ENCODE measurements around the gene NEUROD2. TPM values are rescaled to one million over a fixed set of nuclear protein-coding genes. Genes with fewer than 3 reads are reported as not detected.

The NEUROD2 gene
- total and polyA plus RNA-seq, 2 of the 8 experiments (the other 6 are each of a cell fraction or from before 2014, with no cell fraction given): not detected

DNA sequence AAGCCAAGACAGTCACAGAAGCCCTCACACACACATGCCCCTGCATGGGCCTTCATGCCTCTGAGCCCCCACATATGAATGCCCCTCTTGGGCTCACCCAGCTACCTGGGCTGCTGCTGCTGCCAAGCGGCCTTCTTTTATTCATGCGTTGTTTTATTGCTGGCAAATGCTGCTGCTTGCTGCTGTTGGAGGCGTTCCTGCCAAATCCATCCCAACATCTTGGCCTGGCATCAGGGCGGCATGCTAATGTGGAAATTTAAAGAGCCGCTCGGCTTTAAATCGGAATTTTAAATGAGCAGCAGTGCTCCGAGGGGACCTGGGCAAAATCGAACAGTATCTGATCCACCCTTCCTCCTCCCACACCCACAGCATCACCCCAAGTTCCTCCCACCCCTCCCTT is 39.0 kb downstream of the NEUROD2 start:
- H2BK15ac ChIP-seq (ENCODE audit: low read length): no peak overlapping the region
- H4K5ac ChIP-seq (ENCODE audit: insufficient read length, low read depth, low read length): no peak overlapping the region
- no peak overlapping the region for H3K14ac ChIP-seq (ENCODE audit: insufficient read length)
- no peak overlapping the region for H3K4me3 ChIP-seq (ENCODE audit: extremely low read depth in 1 of 4, insufficient read depth in 2 of 4, low read depth in 3 of 4, low read length in 4 of 4)
- peaks cover 0 to 4% (median 2%) of the 10 kb centered on the region in 4 experiments; a peak in 4 of 7 replicates for H3K4me1 ChIP-seq (replicated peaks in 1 of 4; ENCODE audit: control insufficient read depth in 3 of 4, insufficient read depth in 4 of 4, low read length in 3 of 4)
- no peaks in the 10 kb centered on the region; a peak in 1 of 8 replicates for H3K36me3 ChIP-seq (ENCODE audit: control insufficient read depth in 2 of 4, insufficient read depth in 4 of 4, low read length in 3 of 4)
- H3K18ac ChIP-seq (ENCODE audit: extremely low read depth, low read length): no peak overlapping the region
- no peaks in the 10 kb centered on the region for H4K20me1 ChIP-seq (replicated peaks in 1 of 2; ENCODE audit: control insufficient read depth in 1 of 2, insufficient read depth in 2 of 2, low read length in 2 of 2)
- no peak overlapping the region for H3K4me2 ChIP-seq (ENCODE audit: insufficient read depth in 1 of 2, low read depth in 2 of 2, low read length in 2 of 2)
- H2BK120ac ChIP-seq (replicated peaks; ENCODE audit: low read depth, low read length): no peak overlapping the region
- ChIA-PET POLR2A (ENCODE audit: partially characterized antibody) (interaction anchor here (1.0 to 1.9 kb wide), 2 partner anchors 8 to 16 kb away, joined by 3 to 4 read pairs; no protein-coding TSS in a partner anchor), CTCF (ENCODE audit: partially characterized antibody) (interaction anchor here (1.8 to 15.9 kb wide), 4 partner anchors 12 to 104 kb away, joined by 3 to 216 read pairs (median 65); no protein-coding TSS in a partner anchor)
- H4K8ac ChIP-seq (ENCODE audit: extremely low read depth, insufficient read depth, low read length): no peak overlapping the region
- H3K9ac ChIP-seq (replicated peaks in 1 of 4; ENCODE audit: extremely low read depth in 1 of 4, low read depth in 3 of 4, low read length in 3 of 4): no peak overlapping the region
- H3K27me3 ChIP-seq (replicated peaks in 1 of 4; ENCODE audit: control insufficient read depth in 3 of 4, extremely low read depth in 1 of 4, insufficient read depth in 3 of 4, low read length in 3 of 4): peaks cover 0 to 2% (median 0%) of the 10 kb centered on the region in 4 experiments; a peak in 2 of 7 replicates
- TF ChIP-seq BACH1 (IDR thresholded peaks at IDR 0.05; ENCODE audit: low read length) (no peak), HDAC6 (IDR thresholded peaks at IDR 0.05; ENCODE audit: low read depth, low read length) (no peak), SP2 (IDR thresholded peaks at IDR 0.05; ENCODE audit: low read length) (no peak), TBP (IDR thresholded peaks at IDR 0.05; ENCODE audit: low read depth, low read length) (no peak), TAF7 (optimal IDR thresholded peaks at IDR 0.05; ENCODE audit: borderline replicate concordance, low read depth, low read length) (no peak), FOSL1 (IDR thresholded peaks at IDR 0.05; ENCODE audit: insufficient read depth, low read depth, low read length) (no peak), JUN (IDR thresholded peaks at IDR 0.05; ENCODE audit: low read depth, low read length) (no peak), EZH2 (IDR thresholded peaks at IDR 0.05; ENCODE audit: low read depth, low read length, severe bottlenecking) (no peak), RNF2 (IDR thresholded peaks at IDR 0.05; ENCODE audit: borderline replicate concordance, low read depth, low read length, missing control alignments, poor library complexity, severe bottlenecking) (no peak), ZNF274 (IDR thresholded peaks at IDR 0.05; ENCODE audit: borderline replicate concordance, extremely low read depth, low read length) (no peak), HDAC2 (IDR thresholded peaks at IDR 0.05; ENCODE audit: borderline replicate concordance in 1 of 2, low read depth in 2 of 2, low read length in 2 of 2) (no peak)
- no peak overlapping the region for H3K27ac ChIP-seq (ENCODE audit: low read depth, low read length)
- H2BK20ac ChIP-seq (ENCODE audit: low read length): no peak overlapping the region
- no peak overlapping the region for H3K56ac ChIP-seq (replicated peaks; ENCODE audit: insufficient read length, low read depth, low read length)
- no peaks in the 10 kb centered on the region for H3K79me2 ChIP-seq (ENCODE audit: control insufficient read depth in 1 of 2, insufficient read depth in 2 of 2, low read length in 2 of 2)
- FAIRE-seq (no peak), DNase-seq (ENCODE audit: low read depth in 1 of 2, low spot score in 2 of 2) (no peak)
- no peaks in the 10 kb centered on the region for H3K79me1 ChIP-seq (ENCODE audit: low read depth, low read length)
- WGBS, 2 experiments (ENCODE audit: extremely low coverage in 1 of 2, insufficient coverage in 1 of 2, insufficient read length in 1 of 2, insufficient replicate concordance in 2 of 2, low coverage in 1 of 2, low lambda C conversion rate in 2 of 2, missing lambda C conversion rate in 1 of 2): 91% methylated on average over 7 of the region's 9 CpGs; no CpG with 5 or more reads in 1 of the 2 experiments
- no peak overlapping the region for H2BK12ac ChIP-seq (ENCODE audit: low read depth, low read length)
- no peak overlapping the region for H3K23ac ChIP-seq (ENCODE audit: insufficient read length)
- H4K91ac ChIP-seq (replicated peaks; ENCODE audit: insufficient read length, low read length): no peak overlapping the region
- H3K9me3 ChIP-seq (ENCODE audit: insufficient read depth in 2 of 2, low read depth in 1 of 2, low read length in 1 of 2): no peaks in the 10 kb centered on the region
- no peak overlapping the region for H2AK5ac ChIP-seq (ENCODE audit: low read depth, low read length)
- H3K4ac ChIP-seq (replicated peaks; ENCODE audit: insufficient read length, low read depth, low read length): no peak overlapping the region
- no peak overlapping the region for H2AFZ ChIP-seq (ENCODE audit: low read length)
- H2BK5ac ChIP-seq (ENCODE audit: low read depth, low read length): no peak overlapping the region
- H3K23me2 ChIP-seq (ENCODE audit: low read depth, low read length): no peaks in the 10 kb centered on the region
